KOPT-K1 (cell line): ENCODE measurements around the gene COL4A3.

Experiments
- H3K27ac ChIP-seq: fragments of 200-600 bp; sonication (generic); 2 replicates; pipeline ENCODE4 v1.5.1; 2016; ENCODE audit warnings: antibody characterized with exemption, mild to moderate bottlenecking, low read depth, low read length; ENCODE audit not compliant: poor library complexity, severe bottlenecking
- H3K36me3 ChIP-seq: fragments of 200-600 bp; sonication (generic); 2 replicates; pipeline ENCODE4 v1.5.1; 2017; ENCODE audit warnings: antibody characterized with exemption, mild to moderate bottlenecking, low read length, moderate library complexity; ENCODE audit not compliant: insufficient read depth
- H3K9me3 ChIP-seq: fragments of 200-600 bp; sonication (generic); 2 replicates; pipeline ENCODE4 v1.5.1; 2017; ENCODE audit warnings: antibody characterized with exemption, low read length, mild to moderate bottlenecking; ENCODE audit not compliant: insufficient read depth, poor library complexity, severe bottlenecking

COL4A3 gene

GRCh38 chr2:227182765-227183164 lies 18.3 kb downstream of the COL4A3 start:
- Histone ChIP-seq H3K27ac (no peak overlapping the region), H3K36me3 (no peaks in the 10 kb centered on the region), H3K9me3 (no peaks in the 10 kb centered on the region)

GRCh38 chr2:227183657-227184367 lies 19.4 kb downstream of the COL4A3 start:
- H3K9me3 ChIP-seq = no peaks in the 10 kb centered on the region

GRCh38 chr2:227185615-227186232 lies 21.3 kb downstream of the COL4A3 start:
- no peaks in the 10 kb centered on the region for H3K36me3 ChIP-seq
- H3K27ac ChIP-seq = no peak overlapping the region
- H3K9me3 ChIP-seq = no peaks in the 10 kb centered on the region

More at GRCh38 chr2:227183657-227184367, 19.4 kb downstream of the COL4A3 start:
- H3K36me3 ChIP-seq = no peaks in the 10 kb centered on the region
- H3K27ac ChIP-seq = no peak overlapping the region

- no peaks in the 10 kb centered on the region for H3K9me3 ChIP-seq
- H3K27ac ChIP-seq = no peak overlapping the region
- no peaks in the 10 kb centered on the region for H3K36me3 ChIP-seq
Measured at GRCh38 chr2:227186751-227187150, 22.3 kb downstream of the COL4A3 start.

- Histone ChIP-seq H3K36me3 (no peaks in the 10 kb centered on the region), H3K27ac (no peak overlapping the region), H3K9me3 (no peaks in the 10 kb centered on the region)
Measured at GRCh38 chr2:227188292-227188691, 23.9 kb downstream of the COL4A3 start.

GRCh38 chr2:227191367-227191766 lies 26.9 kb downstream of the COL4A3 start:
- no peak overlapping the region for H3K27ac ChIP-seq
- no peaks in the 10 kb centered on the region for H3K9me3 ChIP-seq
- H3K36me3 ChIP-seq = no peaks in the 10 kb centered on the region

GRCh38 chr2:227192491-227192890 lies 28.1 kb downstream of the COL4A3 start:
- H3K36me3 ChIP-seq = no peaks in the 10 kb centered on the region
- H3K27ac ChIP-seq = no peak overlapping the region
- no peaks in the 10 kb centered on the region for H3K9me3 ChIP-seq

- Histone ChIP-seq H3K36me3 (no peaks in the 10 kb centered on the region), H3K9me3 (no peaks in the 10 kb centered on the region), H3K27ac (no peak overlapping the region)
Measured at GRCh38 chr2:227194219-227194618, 29.8 kb downstream of the COL4A3 start.

GRCh38 chr2:227198866-227199265 lies 34.4 kb downstream of the COL4A3 start:
- Histone ChIP-seq H3K36me3 (no peaks in the 10 kb centered on the region), H3K9me3 (no peaks in the 10 kb centered on the region), H3K27ac (no peak overlapping the region)

GRCh38 chr2:227201771-227202170 lies 37.3 kb downstream of the COL4A3 start:
- Histone ChIP-seq H3K9me3 (no peaks in the 10 kb centered on the region), H3K36me3 (no peaks in the 10 kb centered on the region), H3K27ac (no peak overlapping the region)

- no peaks in the 10 kb centered on the region for H3K9me3 ChIP-seq
- H3K27ac ChIP-seq = no peak overlapping the region
- no peaks in the 10 kb centered on the region for H3K36me3 ChIP-seq
Measured at GRCh38 chr2:227204452-227204851, 40.0 kb downstream of the COL4A3 start.

- H3K27ac ChIP-seq = no peak overlapping the region
- no peaks in the 10 kb centered on the region for H3K9me3 ChIP-seq
- H3K36me3 ChIP-seq = no peaks in the 10 kb centered on the region
Measured at GRCh38 chr2:227205701-227206100, 41.3 kb downstream of the COL4A3 start.

GRCh38 chr2:227206406-227206805 lies 42.0 kb downstream of the COL4A3 start:
- Histone ChIP-seq H3K27ac (no peak overlapping the region), H3K9me3 (no peaks in the 10 kb centered on the region), H3K36me3 (no peaks in the 10 kb centered on the region)

GRCh38 chr2:227207573-227207972 lies 43.1 kb downstream of the COL4A3 start:
- H3K27ac ChIP-seq = no peak overlapping the region
- no peaks in the 10 kb centered on the region for H3K36me3 ChIP-seq
- no peaks in the 10 kb centered on the region for H3K9me3 ChIP-seq

GRCh38 chr2:227214622-227215041 lies 50.2 kb downstream of the COL4A3 start:
- no peaks in the 10 kb centered on the region for H3K36me3 ChIP-seq
- H3K9me3 ChIP-seq = no peaks in the 10 kb centered on the region
- no peak overlapping the region for H3K27ac ChIP-seq
